AG08395 (cell line): ENCODE results near the gene SLC43A1.

Experiments
- DNase-seq: peaks from one replicate; pipeline ENCODE4 v3.0.0; 2012; ENCODE audit warnings: mixed read lengths, low spot score

The SLC43A1 gene

DNA sequence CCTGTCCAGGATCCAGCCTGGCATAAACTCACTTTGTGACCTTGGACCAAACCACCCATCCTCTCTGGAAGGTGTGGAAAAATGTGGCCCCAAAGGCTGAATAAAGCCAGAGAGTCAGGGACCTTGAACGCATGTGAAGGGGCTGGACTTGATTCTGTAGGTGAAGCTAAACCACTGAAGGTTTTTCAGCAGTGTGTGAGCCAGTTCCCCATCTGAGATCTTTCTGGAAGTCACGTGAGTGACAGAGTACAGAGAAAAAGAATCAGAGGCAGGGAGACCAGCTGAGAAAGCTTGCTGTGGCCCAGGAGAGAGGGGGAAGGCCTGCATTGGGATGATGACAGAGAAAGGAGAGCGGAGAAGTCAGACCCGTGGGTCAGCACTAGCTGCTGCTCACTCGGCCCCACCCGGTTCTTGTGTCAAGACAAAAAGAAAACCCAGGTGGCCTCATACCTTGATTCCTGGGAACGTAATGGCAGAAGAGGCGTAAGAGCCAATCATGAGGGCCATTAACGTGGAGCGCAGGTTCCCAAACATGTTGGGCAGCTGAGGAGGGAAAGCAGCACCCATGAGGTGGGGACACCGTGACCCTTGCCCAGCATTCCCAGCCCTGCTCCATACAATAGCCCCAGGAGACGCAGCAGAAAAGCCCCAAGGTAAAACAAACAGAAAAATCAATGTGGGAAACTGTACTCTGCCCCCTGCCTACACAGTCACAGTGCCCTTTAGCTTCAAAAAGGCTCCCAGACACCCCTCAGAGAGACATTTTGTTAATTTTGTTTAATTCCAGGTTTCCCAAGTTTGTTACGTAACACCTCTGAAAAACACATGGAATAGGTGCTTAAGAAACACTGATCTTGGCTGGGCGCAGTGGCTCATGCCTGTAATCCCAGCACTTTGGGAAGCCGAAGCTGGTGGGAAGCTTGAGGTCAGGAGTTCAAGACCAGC is 17.9 kb downstream of the SLC43A1 start:
- DNase-seq, result no peak

DNA sequence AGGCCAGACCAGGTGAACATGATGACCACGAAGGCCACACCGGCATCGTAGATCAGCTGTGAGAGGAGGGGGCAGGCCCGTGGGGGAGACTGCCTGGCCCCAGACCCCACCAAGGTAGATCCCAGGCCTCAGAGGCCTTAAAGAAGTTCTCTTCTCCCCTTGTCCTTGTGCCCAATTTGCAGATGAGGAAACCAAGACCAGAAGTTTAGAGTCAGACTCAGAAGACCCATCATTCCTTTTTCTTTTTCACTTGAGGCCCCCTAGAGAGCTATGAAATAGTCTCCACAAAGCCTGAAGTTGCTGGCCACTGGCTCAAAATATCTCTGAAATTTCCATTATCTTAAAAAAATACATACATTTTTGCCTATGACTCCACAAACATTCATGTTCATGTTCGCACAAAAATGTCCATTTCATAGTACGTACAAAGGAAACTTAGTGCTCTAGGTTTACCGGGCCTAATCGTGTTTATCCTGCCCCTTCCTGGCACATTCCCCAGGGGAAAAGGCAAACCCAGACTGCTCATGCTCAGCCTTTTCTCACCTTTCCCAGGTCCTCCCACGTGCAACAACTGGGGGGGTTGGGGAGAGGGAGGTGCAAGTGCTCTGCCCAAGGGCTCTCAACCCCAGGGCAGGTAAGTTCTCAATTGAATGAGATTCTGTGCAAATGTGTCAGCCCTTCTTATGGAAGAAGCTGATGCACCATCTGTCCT is 19.2 kb downstream of the SLC43A1 start:
- no peak for DNase-seq

DNA sequence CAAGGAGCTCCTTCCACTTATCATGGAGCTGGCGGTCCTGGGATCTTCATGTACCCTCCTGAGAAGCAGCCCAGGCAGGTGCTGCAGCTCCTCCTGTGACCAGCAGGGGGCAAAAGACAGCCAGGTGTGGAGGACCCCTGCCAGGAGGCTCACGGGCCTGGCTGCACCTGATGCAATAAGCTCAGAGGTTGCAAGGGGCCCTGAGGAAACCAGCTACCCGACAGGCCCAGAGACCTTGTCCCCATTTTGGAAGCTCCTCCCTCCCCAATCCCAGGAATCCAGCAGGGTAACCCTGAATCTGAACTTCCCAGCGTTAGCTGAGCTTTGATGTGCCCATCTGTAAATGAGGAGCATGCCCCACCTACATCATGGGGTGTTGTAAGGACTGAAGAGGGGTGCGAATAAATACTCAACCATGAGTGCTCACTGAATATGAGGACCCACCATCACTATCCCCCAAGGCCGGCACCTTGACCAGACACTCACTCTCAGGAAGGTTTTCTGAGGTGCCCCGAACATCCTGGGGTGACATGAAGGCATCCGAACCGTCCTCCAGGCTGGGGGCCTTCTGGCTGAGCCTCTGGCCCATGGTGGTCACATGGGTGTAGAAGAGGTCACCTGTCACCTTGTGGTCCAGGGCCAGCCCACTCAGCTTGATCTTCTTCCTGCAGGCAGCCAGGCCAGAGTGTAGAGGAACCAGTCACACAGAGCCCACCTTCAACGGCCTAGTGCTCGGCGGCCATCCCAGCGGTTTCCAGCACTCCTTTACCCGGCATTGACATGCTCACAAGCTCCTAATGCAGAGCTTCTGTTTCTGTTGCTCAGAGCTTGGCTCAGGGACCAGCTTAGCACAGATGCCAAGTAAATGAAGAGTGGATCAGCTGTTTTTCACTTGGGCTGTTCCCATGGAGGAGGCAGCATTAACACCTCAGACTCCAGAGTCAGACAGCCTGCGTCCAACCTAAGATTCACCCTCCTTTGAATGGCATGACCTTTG is 21.7 kb downstream of the SLC43A1 start:
- DNase-seq, result no peak

DNA sequence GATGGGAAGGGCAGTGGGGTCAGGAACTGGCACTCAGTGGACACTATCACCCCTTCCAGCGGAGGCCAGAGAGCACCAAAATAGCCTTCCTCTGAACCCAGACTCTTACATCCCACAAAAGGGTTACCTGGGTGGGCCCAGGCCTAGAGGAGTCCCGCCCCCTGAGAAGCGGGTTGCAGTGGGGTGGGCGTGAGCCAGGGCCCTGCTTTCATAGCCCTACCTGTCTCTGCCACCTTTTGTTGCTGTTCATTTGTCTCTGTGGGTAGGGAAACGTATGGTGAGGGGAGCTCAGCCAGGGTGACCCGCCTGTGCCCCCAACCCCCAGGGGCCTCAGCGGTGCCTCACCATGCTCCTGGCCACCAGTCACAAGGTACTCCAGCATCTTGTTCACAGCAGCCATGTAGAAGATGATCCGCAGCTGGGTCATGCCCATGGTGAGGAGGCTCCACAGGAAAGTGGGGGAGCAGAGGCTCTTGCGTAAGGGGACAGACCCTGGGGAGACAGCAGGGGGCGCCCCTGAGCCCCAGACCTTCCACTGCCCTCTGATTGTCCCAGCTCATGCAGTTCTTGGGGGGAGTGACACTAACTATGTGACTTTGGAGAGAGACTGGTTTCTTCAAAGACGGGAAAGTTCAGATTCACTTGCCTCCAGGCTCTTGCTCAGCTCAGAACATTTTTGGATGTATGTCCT is 24.0 kb downstream of the SLC43A1 start:
- DNase-seq, result peak; percentile 48

DNA sequence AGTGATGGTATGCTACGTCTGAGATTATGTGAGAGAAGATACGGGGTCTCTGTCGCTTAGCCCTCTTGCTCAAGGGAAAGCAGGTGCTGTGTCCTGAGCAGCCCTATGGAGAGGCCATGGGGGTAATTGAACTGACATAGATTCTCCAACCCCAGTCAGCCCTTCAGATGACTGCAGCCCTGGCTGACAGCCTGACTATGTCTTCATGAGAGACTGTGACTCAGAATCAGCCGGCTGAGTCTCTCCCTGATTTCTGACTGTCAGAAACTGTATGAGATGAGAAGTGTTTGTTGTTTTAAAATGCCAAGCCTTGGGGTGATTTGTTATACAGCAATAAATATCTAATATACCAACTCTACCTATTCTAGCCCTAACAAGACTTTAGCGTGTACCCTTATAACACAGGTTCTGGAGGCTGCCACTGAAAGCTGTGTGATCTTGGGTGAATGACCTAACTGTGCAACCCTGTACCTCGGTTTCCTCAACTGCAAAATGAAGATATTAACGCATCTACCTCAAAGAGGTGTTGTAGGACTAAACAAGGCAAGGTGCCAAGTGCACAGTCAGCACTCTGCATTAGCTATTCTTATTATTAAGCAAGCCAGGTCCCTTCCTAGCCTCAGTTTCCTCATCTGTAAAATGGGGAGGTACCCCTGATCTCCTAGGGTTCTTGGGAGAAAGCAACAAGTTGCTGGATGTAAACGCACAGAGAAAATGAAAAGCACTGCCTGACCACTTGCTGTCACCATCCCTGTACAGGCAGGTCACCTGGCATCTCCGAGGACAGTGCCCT is 24.9 kb downstream of the SLC43A1 start:
- no peak for DNase-seq

DNA sequence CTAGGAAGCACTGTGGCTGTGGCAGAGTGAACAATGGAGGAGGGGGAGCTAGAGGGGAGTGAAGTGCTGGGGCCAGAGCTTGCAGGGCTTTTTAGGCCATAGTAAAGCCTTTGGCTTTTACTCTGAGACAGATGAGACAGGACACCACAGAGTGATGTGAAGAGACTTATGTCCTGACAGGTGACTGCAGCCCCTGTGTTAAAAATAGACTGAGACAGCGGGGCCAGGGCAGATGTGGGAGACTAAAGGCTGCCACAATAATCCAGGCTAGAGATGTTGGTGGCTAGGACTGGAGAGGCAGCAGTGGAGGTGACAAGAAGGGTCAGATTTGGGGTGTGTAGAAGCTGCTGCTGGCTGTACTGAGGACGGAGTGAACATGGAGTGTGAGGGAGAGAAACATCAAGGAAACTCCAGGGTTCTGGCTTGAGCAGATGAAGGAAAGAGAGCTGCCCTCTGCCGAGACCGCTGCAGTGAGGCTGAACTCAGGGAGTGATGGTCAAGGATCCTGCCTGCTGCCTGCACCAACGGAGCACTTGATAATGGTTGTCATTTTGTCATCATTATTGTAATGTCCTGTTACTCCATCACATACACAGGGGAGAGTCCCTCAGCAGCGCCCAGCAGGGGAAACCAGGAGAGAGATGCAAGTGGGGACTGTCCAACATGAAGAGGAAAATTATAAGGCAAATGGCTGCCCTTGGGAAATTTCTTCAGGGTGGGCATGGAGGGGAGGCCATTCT is 27.4 kb downstream of the SLC43A1 start:
- no peak for DNase-seq

DNA sequence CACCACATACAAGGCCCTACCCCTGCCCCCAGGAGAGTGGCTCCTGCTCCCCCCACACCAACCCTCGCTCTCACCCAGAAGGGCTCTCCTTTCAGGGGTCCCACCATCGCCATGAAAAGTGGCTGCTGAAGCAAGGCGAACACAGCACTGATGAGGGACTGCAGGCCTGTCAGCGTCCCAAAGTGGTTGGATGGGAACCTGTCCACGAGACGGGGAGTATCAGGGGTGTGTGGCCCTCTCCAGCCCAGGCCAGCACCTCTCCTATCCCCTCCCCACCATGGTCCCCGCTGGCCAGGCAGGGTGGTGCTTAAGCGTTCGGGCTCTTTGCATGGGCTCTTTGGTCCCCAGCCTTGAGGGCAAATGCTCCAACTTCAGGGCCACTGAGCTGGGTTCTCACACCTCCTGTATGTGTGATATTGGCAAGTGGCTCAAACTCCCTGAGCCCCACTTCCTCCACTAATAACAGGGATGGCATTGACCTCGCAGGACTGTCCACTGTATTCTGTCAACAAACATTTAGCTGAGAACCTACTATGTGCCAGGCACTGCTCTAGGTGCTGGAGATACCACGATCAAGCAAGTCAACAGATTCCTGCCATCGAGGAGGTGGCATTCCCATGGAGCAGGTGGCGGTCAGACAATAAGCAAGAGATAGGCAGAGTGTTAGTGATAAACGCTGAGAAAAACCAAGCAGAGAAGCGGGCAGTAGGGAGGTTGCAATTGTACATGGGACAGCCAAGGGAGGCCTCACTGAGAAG is 28.3 kb downstream of the SLC43A1 start:
- no peak for DNase-seq

DNA sequence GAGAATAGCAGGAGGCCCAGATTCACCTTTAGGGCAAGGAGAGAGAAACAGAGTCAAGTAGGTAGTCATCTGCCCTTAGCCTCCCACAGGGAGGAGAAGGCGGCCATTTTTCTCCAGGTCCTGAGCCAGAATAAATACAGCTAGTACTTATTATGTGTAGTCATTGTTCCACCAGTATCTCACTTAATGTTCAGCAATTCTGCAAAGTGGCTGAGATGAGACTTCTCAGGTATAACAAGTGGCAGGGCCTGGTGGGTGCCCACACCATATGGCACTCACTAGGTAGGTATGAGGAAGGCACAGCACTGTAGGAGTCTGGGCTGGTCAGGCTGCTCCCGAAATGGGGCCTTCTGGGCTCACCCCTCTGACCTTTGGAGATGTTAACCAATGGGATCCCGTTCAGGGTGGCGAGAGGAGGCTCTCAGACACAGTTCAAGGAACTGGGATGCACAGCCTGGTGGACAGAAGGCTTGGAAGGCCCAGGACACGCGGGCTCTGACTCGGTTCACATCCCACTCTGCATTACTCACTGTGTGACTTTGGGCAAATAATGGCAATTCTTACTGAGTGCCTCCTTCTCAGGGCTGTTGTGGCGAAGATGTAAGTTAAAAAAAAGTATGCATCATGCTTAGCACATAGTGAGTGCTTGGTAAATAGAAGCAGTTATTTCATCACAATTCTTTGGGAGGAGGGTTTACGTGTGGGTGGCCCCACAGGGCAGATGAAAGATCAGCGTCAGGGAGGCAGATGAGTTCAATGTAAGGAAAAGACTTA is 30.1 kb downstream of the SLC43A1 start:
- DNase-seq, result no peak

DNA sequence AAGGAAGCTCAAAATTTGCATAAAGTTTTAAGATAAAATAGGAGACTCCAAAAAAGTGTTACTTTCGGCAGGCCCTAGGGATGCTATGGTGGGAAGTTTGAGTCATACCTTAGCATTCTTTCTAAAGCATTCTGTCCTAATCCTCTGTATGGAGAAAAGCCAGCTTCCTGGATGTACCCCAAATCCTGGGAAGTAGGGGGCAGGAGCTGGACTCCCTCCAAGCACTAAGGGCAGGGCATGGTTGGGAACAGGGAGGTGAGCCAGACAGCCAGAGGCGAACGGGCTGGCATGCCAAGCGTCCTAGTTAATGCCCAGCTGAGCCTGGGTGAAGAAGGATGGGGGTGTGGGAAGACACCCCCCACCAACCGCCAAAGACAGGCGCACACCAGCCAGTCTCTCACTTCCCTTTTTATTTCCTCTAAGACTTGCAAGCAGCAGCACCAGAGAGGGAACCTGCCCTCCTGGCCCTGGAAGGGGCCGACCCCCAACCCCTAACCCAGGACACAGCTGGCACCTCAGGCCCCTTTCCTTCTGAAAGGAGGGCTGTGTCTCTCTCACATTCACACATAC is 31.3 kb downstream of the SLC43A1 start:
- no peak for DNase-seq

DNA sequence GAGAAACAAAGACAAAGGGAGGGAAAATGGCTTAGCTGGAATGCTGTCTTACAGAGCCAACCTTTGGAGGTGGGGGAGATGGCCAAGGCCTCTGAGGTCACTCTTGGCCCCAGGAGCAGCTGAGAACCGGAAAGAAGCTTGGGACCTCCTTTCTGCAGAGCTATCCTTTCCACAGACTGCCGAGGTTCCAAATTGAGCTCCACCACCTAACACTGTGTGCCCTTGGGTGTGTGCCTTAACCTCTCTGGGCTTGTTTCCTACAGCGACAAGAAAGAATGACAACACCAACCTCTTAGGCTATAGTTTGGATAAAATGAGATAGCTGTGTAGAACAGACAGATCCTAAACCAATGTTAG is 32.0 kb downstream of the SLC43A1 start:
- no peak for DNase-seq

DNA sequence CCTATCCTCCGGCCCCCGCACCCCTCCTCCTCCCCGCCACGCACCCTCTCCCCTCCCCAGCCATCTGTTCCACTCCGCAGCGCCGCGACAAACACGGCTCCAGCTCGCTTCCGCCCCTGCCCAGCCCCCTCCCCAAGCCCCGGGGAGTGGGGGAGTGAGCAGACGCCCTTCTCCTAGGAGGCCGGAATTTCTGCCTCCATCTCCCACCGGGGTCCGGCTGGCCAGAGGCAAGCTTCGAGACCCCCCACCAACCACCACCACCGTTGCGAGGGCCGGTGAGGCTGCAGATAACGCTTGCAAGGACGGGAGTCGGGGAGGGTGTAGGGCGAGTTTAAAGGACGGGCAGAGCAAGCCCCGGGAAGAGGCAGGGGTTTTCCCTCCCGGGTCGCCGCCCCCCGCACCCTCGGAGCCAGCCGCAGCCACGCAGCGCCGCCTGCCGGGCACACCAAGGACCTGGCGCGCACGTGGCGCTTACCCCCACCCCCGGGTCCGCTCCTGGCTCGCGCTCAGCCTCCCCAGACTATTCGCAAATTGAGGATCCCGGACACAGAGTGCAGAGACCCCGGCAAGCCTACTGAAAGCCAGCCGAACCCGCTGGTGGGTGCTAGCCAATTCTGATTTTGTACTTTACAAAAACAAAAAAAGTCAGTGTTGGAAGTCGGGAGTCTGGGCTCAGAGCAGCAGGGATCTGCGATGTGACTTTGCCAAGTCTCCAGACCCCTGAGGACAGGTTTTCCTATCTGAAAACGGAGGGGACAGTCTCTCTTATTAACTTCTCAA is 32.5 kb downstream of the SLC43A1 start:
- DNase-seq, result peak; percentile 62

DNA sequence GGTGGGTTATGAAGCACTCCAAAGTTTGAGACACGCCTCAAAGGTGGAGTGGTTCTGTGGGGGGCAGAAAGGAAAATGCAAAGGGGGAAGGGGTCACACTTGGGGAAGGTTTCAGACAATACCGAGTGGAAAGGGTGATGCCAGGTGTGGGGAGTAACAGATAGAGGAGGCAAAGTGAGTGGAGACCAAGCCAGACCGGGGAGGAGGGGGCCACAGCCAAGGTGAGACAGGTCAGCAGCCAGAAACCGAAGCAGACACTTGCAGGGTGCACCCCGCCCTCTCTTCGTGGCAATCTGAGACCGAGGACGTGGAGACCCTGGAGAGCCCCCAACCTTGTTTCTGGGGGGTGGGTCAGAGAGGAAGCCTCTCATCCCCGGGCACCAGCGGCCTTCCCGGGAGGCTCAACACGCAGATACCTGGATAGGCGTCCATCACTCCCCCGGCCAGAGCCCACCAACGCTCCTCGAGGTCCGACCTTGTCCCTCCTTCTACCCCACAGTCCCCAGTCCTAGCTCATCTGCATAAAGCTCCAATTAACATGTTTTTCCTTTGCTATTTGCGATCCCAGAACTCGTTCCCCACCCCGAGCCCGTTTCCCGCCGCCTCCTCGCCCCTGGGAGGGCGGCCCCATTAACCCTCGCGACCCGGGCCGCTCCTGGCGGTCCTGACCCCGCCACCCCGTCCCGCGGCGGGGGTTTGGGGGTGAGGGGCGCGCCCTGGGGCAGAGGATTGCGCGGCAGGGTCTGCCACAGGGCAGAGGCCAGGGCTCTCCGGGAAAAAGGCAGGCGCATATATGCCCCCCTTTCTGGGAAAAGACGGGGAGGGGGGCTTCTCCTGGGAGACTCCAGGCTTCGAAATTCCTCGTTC is 33.4 kb downstream of the SLC43A1 start:
- no peak for DNase-seq

DNA sequence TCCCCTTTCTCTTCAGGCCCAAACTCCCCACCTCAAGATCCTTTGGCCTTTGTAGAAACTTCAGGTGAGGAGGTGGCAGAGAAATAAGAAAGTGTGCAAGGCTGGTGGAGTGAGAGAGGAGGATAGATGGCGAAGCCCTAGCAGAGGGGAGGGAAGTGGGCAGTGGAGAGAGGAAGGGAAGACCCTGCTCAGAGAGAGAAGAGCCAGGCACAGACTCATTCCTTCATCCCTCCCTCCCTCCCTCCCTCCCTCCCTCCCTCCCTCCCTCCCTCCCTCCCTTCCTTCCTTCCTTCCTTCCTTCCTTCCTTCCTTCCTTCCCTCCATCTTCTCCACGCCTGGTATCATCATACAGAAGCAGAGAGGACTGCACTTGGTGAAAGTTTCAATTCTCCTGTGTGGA is 34.2 kb downstream of the SLC43A1 start:
- no peak for DNase-seq

DNA sequence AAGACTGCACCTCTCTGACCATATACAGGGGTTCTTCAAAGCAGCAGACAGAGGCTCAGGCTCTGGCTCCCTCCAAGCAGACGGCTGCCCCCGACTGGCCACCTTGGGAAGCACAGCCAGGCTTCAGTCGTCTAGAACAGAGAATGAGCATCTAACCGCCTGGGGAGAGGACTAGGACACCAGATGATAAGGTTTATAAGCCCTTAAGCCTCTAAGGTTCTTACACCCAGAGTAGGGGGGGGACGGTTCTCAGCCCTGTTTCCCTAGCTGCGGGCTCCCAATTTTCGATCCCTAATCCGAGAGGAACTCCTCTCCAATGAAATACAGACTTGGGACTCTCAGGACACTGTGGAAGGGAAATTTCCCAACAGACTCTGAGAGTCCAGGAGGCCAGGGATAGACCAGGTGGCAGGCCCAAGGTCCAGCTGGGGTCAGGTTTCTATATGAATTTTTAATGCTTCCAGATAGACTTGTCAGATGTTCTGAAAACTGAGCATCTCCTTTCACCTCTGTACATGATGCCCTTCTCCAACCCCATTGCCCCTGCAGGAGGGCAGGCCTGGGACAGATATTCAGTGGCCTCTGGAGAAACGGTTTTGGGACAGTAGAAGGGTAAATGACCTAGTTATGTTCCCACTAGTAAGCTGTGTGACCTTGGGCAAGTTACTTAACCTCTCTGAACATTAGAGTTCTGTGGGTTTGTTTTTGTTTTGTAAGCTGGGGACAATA is 34.9 kb downstream of the SLC43A1 start:
- peak; percentile 74 for DNase-seq

DNA sequence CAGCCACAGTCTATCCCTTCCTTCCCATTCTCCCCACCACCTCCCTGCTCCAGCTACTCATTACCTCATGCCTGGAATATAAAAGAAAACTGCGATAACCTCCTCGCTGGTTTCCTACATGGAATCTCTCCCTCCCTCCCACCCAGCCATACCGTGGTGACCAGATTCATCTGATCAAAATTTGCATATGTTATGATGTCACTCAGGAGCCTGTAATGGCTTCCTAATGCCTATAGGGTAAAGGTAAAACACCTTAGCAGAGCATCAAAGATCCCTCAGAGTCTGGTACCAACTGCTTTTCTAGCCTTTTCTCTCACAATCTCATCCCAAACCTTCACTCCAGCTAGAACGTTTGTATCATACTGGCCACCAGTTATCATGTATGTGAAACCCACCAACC is 35.6 kb downstream of the SLC43A1 start:
- DNase-seq, result no peak
